Skeletal muscle tissue (tissue), 4 donors: ENCODE measurements around the gene PXN. TPM values are rescaled to one million over a fixed set of nuclear protein-coding genes. Genes with fewer than 3 reads are reported as not detected.
"Not testable (repeated sequence)": the region's sequence is repeated elsewhere in the genome, so short reads cannot be mapped to it uniquely, and the experiment has no call there.

ENCODE experiments used
- H3K27ac ChIP-seq: one replicate; pipeline ENCODE4 v1.7.0; 2013; ENCODE audit warnings: mild to moderate bottlenecking, low read depth, low read length, inconsistent platforms
- H3K27me3 ChIP-seq, 3 donors: one replicate each; pipeline ENCODE4 v1.7.0; 2013; ENCODE audit warnings: low read length in 3 of 3; ENCODE audit not compliant: control insufficient read depth in 3 of 3, insufficient read depth in 3 of 3
- H3K36me3 ChIP-seq, 3 donors: one replicate each; pipeline ENCODE4 v1.7.0; 2013; ENCODE audit warnings: low read length in 3 of 3; ENCODE audit not compliant: control insufficient read depth in 3 of 3, insufficient read depth in 3 of 3
- H3K4me1 ChIP-seq, 3 donors: one replicate each; pipeline ENCODE4 v1.7.0; 2013; ENCODE audit warnings: low read length in 3 of 3, mild to moderate bottlenecking in 3 of 3; ENCODE audit not compliant: control insufficient read depth in 3 of 3, insufficient read depth in 3 of 3
- H3K4me3 ChIP-seq, 3 donors: one replicate each; pipeline ENCODE4 v1.7.0; 2013; ENCODE audit warnings: low read length in 3 of 3
- H3K9ac ChIP-seq, 3 donors: one replicate each; pipeline ENCODE4 v1.7.0; 2013; ENCODE audit warnings: low read length in 3 of 3, mild to moderate bottlenecking in 3 of 3, moderate library complexity in 2 of 3, low read depth in 1 of 3
- H3K9me3 ChIP-seq, 3 donors: one replicate each; pipeline ENCODE4 v1.7.0; 2013; ENCODE audit warnings: low read length in 3 of 3; ENCODE audit not compliant: control insufficient read depth in 3 of 3
- total RNA-seq: library from RNA; depleted of rRNA; stranded (reverse); fragments of >200 nt; gene quantifications from one replicate; pipeline ENCODE4 v1.2.3, GENCODE V29; 2014
- donor health status: Osteomylitis.

The PXN gene
- total RNA-seq, 1 donor from 2014 or later, result 20.9 TPM

DNA sequence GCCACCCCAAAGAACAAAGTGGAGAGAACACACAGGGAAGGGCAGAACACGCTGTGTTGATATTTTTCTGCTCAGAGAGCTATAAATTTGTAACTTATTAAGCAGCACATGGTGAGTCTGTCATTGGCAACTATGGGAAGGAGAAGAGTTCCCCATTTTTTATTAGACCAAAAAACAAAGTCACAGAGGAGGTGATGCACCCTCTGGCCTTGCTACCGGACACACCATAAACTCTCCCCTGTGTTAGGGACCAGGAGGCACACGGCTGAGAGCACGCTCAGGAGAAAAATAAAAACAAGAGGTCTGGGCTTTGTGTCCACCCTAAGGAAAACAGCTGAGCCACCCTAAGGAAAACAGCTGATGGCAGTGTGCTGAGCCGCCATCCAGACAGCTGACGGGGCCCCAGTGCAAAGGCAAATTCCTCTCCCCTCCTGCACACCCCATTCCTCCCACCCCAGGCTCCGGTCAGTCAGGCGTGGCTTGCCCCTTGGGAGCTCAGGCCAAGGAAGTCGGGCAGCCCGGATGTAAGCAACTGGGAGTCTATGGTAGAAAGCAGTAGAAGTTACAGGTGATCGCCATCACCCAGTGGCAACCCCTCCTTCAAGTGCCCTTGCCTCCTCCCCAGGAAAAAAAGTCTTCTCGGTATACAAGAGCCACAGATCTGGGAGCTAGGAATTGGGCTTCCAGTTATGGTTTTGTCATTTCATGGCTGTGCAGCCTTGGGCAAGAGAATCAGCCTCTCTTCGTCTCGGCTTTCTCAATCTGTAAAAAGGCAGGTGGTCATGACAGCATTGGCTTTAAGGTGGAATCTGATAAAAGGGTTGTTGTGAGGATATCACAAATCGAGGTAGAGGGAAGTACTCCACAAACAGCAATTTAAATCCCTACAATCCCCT lies 2.4 kb downstream of the PXN start:
- Histone ChIP-seq H3K27me3 (no peaks in the 10 kb centered on the region), H3K4me1 (peaks cover 56 to 67% (median 57%) of the 10 kb centered on the region in 3 donors), H3K27ac (peak overlapping the region; percentile 96), H3K4me3 (peak overlapping the region; percentile 82 to 88 (median 85)), H3K9me3 (no peaks in the 10 kb centered on the region), H3K36me3 (peaks cover 0 to 2% (median 0%) of the 10 kb centered on the region in 3 donors), H3K9ac (peak overlapping the region; percentile 66 to 96 (median 96))

DNA sequence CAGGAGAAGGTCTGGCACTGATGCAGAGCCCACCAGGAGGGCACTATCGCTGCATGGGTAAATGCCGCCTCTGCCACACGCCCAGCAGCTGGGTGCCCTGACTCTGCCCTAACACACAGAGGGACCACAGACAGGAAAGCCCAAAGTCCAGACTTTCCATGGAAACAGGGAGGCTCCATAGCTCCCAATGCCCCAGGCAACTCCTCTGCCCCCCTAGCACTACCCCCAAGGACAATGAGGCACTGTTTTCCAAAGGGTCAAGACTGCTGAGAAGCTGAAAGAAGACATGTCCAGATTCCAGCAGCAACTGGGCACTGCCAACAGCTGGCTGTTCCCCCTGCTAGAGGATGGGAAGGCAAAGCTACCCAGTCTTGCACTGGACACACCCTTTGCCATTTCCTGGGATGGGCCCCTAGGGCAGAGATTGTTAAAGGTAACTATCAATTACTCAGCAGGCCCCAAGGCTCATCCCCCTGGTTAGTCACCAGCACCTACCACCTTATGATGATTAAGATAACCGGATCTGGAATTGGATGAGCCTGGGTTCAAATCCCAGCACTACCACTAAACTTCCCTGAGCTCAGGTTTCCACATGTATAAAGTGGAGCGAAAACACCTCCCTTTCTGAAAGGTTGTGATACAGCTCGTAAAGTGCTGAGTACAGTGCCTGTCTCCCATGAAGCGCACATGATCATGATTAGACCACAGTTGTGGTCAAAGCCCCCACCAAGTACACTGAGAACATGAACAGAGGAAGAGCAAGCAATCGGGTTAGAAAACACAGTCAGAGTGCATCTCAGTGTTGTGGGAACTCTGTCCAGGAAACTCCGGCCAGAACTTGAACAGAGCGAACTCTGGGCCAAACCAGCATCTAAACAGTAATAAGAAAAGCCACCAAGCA lies 3.3 kb downstream of the PXN start:
- Histone ChIP-seq H3K9ac (peak overlapping the region; percentile 66 to 96 (median 96)), H3K4me1 (peaks cover 64 to 76% (median 65%) of the 10 kb centered on the region in 3 donors), H3K4me3 (peak overlapping the region; percentile 82 to 88 (median 85)), H3K27me3 (no peaks in the 10 kb centered on the region), H3K9me3 (no peaks in the 10 kb centered on the region), H3K27ac (peak overlapping the region; percentile 96), H3K36me3 (peaks cover 0 to 2% (median 0%) of the 10 kb centered on the region in 3 donors)

DNA sequence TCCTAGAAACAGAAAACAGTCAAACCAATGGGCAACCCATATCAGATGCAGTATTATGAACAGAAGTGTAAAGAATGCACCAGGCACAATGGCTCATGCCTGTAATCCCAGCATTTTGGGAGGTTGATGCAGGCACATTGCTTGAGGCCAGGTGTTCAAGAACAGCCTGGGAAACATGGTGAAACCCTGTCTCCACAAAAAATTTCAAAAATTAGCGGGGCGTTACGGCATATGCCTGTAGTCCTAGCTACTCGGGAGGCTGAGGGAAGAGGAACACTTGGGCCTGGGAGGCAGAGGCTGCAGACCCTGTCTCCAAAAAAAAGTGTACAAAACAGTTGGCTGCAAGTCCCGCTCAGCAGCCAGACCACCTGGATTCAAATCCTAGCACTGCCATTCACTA lies 4.9 kb downstream of the PXN start:
- no peak overlapping the region for H3K4me3 ChIP-seq
- no peak overlapping the region for H3K9ac ChIP-seq
- no peaks in the 10 kb centered on the region for H3K27me3 ChIP-seq
- H3K9me3 ChIP-seq, result no peaks in the 10 kb centered on the region
- H3K4me1 ChIP-seq, result peaks cover 73 to 80% (median 73%) of the 10 kb centered on the region in 3 donors
- H3K27ac ChIP-seq, result no peak overlapping the region
- peaks cover 0 to 2% (median 0%) of the 10 kb centered on the region in 3 donors for H3K36me3 ChIP-seq

DNA sequence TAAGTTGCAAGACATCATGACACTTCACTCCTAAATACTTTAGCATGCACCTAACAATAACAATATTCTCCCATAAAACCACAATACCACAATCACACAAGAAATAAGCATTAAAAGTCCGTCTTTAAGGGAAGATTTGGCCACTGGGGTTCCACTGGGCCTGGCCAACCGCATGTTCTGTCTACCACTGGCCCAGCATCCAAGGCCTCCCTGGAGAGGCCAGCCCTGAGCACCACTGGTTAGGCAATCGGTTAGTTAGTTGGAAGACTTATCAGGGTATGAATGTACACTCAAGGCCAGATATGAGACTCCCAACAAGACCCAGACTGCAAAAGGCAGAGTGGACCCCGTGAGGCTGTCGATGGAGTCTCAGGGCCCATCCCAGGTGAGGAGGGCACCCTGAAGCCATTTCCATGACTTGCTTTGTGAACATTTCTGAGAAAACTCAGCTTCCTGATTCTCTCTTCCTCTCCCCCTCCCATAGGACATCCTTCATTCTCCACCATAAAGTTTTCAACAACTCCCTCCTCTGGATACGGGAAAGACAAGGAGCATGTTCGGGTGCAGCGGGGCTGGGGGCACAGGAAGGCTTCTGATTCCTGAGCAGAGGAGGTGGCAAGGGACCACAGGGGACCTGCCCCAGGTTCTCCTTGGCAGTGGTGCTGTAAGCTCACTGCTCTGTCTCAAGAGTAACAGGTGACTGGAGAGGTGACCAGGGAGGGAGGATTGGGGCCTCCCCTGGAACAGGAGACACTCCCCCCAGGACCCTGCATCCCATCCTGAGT lies 5.9 kb downstream of the PXN start:
- no peaks in the 10 kb centered on the region for H3K9me3 ChIP-seq
- peaks cover 0 to 2% (median 0%) of the 10 kb centered on the region in 3 donors for H3K36me3 ChIP-seq
- peak overlapping the region; percentile 56 for H3K27ac ChIP-seq
- H3K4me1 ChIP-seq, result peaks cover 69 to 76% (median 71%) of the 10 kb centered on the region in 3 donors
- no peaks in the 10 kb centered on the region for H3K27me3 ChIP-seq
- H3K9ac ChIP-seq, result no peak overlapping the region
- peak overlapping the region in 1 of 3 donors; percentile 23 for H3K4me3 ChIP-seq

DNA sequence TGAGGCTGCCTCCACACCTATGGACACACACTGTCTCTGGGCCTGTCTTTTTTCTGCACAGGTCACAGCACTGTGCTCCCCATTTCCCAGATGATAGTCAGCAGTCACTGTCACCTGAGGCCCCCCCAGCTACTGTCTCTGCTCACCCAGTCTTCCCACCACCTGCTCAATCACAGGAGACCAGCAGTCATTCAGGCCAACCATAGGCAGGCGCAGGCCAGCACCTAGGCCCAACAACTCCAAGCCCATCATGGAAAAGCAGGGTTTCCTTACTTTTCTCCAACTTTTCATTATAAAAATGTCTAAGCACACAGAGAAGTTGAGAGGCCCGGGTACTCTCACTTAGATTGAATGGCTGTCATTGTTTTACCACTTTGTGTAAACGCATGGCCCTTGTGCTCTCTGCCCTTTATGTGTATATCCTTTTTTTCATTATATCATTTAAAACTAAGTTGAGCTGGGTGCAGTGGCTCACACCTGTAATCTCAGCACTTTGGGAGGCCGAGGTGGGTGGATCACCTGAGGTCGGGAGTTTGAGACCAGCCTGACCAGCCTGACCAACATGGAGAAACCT lies 7.1 kb downstream of the PXN start:
- no peaks in the 10 kb centered on the region for H3K27me3 ChIP-seq
- H3K9ac ChIP-seq, result peak overlapping the region in 2 of 3 donors; percentile 38 to 45
- no peak overlapping the region for H3K4me3 ChIP-seq
- peaks cover 57 to 65% (median 60%) of the 10 kb centered on the region in 3 donors for H3K4me1 ChIP-seq
- no peaks in the 10 kb centered on the region for H3K9me3 ChIP-seq
- peaks cover 0 to 2% (median 0%) of the 10 kb centered on the region in 3 donors for H3K36me3 ChIP-seq
- peak overlapping the region; percentile 75 for H3K27ac ChIP-seq

DNA sequence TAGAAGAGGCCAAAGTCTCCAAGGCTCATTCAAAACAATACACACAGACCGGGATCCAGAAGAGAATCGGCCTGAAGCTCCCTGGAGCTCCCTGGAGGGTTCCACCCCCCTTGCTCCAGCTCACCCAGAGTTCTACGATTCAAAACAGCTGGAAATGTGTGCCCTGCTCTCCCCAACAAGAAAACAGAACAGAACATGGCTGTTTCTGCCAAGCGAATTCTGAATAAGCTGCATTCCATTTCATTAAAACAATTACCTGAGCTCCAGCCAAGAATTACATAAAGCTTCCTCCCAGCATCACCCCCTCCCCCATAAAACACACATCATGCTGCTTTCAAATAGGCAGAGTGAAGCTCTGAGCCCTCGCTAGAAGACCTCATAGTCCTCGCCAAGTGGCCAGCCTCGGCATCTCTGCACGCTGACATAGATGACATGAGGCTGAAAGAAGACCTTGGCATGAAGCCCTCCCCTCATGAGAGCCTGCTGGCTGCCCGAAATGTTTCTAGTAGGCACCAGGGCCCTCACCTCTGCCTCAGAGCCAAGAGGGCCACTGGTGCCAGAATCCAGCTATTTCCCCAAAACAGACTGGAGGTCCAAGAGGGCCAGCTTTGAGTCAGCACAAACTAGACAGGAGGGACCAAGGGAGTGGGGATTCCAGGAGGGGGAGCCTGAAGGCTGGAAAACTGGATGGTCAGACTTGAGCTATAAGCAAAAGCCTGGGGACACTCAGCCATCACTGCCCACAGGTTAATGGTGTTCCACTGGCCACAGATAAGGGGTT lies 8.3 kb downstream of the PXN start:
- no peaks in the 10 kb centered on the region for H3K9me3 ChIP-seq
- peaks cover 47 to 59% (median 53%) of the 10 kb centered on the region in 3 donors for H3K4me1 ChIP-seq
- H3K27ac ChIP-seq, result peak overlapping the region; percentile 75
- H3K27me3 ChIP-seq, result no peaks in the 10 kb centered on the region
- H3K4me3 ChIP-seq, result peak overlapping the region in 1 of 3 donors; percentile 10
- peak overlapping the region in 2 of 3 donors; percentile 59 to 70 for H3K9ac ChIP-seq
- H3K36me3 ChIP-seq, result peaks cover 0 to 2% (median 0%) of the 10 kb centered on the region in 3 donors

DNA sequence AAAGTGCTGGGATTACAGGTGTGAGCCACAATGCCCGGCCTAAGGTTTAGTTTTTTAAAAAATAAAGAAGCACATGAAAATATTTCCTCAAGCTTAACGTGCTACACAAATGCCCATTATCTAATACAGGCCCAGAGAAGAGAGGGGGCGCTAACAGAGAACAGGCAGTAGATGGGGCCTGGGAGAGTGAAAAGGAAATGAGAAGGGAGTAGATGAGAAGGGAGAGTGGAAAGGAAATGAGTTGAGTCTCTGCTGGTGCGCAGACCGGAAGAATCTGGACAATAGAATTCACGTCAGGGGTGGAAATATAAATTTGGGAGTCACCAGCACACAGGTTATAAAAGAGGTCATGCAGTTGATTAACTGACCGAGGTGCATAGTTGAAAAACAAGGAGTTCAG lies 10.7 kb downstream of the PXN start:
- Histone ChIP-seq H3K4me1 (peaks cover 53 to 58% (median 56%) of the 10 kb centered on the region in 3 donors), H3K27me3 (no peaks in the 10 kb centered on the region)

DNA sequence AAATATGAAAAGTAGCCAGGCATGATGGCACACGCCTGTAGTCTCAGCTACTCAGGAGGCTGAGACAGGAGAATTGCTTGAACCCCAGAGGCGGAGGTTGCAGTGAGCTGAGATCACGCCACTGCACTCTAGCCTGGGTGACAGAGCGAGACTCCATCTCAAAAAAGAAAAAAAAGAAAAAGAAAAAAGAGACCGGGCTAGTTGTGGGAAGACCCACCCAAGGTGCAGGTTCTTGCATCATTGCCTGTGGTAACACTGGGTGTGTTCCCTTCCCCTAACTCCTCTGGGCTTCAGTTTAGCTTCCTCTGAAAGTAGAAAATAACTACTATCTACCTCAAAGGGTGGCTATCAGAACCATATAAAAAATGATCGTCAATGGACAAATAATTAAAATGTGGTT lies 12.2 kb downstream of the PXN start:
- H3K27ac ChIP-seq, H3K4me3 ChIP-seq, H3K36me3 ChIP-seq, H3K9ac ChIP-seq, H3K9me3 ChIP-seq, H3K27me3 ChIP-seq: not testable (repeated sequence)
- H3K4me1 ChIP-seq, result peaks cover 55 to 62% (median 58%) of the 10 kb centered on the region in 3 donors

More for the DNA sequence above, 10.7 kb downstream of the PXN start:
- H3K27ac ChIP-seq, result peak overlapping the region; percentile 26
- no peaks in the 10 kb centered on the region for H3K9me3 ChIP-seq
- no peak overlapping the region for H3K4me3 ChIP-seq
- no peaks in the 10 kb centered on the region for H3K36me3 ChIP-seq
- H3K9ac ChIP-seq, result no peak overlapping the region
